Measurements from ENCODE around the gene CCDC122.
A peak's percentile ranks its signal among the peaks of the same experiment; 100 is the strongest.

CCDC122 gene

GRCh38 chr13:43865892-43866291, 13.6 kb downstream of the CCDC122 start:
- in situ Hi-C loops (cut with HindIII; ENCODE audit: low sequenced_read_pairs) = no loop called here
- no peak overlapping the region for H3K4me3 ChIP-seq (ENCODE audit: low read depth, low read length)
- DNase-seq (ENCODE audit: low read depth) = no peak
- TF ChIP-seq, protein P1, sequence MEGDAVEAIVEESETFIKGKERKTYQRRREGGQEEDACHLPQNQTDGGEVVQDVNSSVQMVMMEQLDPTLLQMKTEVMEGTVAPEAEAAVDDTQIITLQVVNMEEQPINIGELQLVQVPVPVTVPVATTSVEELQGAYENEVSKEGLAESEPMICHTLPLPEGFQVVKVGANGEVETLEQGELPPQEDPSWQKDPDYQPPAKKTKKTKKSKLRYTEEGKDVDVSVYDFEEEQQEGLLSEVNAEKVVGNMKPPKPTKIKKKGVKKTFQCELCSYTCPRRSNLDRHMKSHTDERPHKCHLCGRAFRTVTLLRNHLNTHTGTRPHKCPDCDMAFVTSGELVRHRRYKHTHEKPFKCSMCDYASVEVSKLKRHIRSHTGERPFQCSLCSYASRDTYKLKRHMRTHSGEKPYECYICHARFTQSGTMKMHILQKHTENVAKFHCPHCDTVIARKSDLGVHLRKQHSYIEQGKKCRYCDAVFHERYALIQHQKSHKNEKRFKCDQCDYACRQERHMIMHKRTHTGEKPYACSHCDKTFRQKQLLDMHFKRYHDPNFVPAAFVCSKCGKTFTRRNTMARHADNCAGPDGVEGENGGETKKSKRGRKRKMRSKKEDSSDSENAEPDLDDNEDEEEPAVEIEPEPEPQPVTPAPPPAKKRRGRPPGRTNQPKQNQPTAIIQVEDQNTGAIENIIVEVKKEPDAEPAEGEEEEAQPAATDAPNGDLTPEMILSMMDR (IDR thresholded peaks at IDR 0.05; ENCODE audit: low read depth, low read length, missing control alignments) = no peak

GRCh38 chr13:43864921-43865320, 14.6 kb downstream of the CCDC122 start:
- DNase-seq (ENCODE audit: low read depth) = no peak
- H3K4me3 ChIP-seq (ENCODE audit: low read depth, low read length) = no peak overlapping the region
- in situ Hi-C loops (cut with HindIII; ENCODE audit: low sequenced_read_pairs) = no loop called here
- TF ChIP-seq, protein P1 (IDR thresholded peaks at IDR 0.05; ENCODE audit: low read depth, low read length, missing control alignments) = no peak

DNA sequence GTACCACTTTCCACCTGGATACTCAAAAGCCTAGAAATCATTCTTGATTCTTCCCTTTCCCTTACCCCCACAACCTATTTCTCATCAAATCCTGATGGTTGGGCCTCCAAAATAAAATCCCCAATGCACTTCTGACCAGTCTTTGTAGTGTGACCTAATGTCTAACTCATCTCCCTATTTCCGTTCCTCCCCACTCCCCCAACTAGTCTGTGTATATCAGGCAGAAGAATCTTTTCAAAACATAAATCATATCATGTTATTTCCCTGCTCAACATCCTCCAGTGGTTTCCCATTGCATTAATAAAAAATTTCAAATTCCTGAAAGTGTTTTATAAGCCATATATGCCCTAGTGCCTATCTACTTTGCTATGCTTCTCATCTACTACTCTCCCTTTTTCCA, 17.7 kb downstream of the CCDC122 start:
- TF ChIP-seq, protein P1 (IDR thresholded peaks at IDR 0.05; ENCODE audit: low read depth, low read length, missing control alignments) = no peak
- in situ Hi-C loops (cut with HindIII; ENCODE audit: low sequenced_read_pairs) = no loop called here
- DNase-seq (ENCODE audit: low read depth) = no peak
- H3K4me3 ChIP-seq (ENCODE audit: low read depth, low read length) = no peak overlapping the region

DNA sequence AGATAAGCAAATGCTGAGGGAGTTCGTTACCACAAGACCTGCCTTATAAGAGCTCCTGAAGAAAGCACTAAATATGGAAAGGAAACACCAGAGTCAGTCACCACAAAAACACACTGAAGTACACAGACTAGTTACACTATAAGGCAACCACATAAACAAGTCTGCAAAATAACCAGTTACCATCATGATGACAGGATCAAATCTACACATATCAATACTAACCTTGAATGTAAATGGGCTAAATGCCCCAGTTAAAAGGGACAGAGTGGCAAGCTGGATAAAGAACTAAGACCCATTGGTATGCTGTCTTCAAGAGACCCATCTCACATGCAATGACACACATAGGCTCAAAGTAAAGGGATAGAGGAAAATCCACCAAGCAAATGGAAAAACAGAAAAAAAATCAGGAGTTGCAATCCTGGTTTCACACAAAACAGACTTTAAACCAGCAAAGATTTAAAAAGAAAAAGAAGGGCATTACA, 26.6 kb downstream of the CCDC122 start:
- TF ChIP-seq, protein P1 (IDR thresholded peaks at IDR 0.05; ENCODE audit: low read depth, low read length, missing control alignments) = no peak
- in situ Hi-C loops (cut with HindIII; ENCODE audit: low sequenced_read_pairs) = no loop called here
- no peak overlapping the region for H3K4me3 ChIP-seq (ENCODE audit: low read depth, low read length)
- no peak for DNase-seq (ENCODE audit: low read depth)

DNA sequence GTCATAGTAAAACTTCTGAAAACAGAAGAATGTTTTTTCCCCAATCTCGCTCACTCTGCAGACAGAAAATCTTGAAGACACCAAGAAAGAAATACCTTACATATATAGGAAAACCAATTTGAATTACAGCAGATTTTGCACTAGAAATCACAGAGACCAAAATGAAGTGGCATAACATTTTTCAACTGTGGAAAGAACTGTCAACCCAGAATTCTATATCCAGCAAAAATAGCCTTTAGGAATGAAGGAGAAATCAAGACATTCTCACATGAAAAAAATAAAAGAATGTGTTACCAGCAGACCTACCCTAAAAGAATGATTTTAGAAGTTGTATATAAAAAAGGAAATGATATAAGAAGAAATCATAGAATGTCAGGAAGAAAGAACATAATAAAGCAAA, 28.7 kb downstream of the CCDC122 start:
- H3K4me3 ChIP-seq (ENCODE audit: low read depth, low read length) = no peak overlapping the region
- no peak for DNase-seq (ENCODE audit: low read depth)
- TF ChIP-seq, protein P1 (IDR thresholded peaks at IDR 0.05; ENCODE audit: low read depth, low read length, missing control alignments) = no peak
- in situ Hi-C loops (cut with HindIII; ENCODE audit: low sequenced_read_pairs) = no loop called here

GRCh38 chr13:43848001-43848649, 31.4 kb downstream of the CCDC122 start:
- TF ChIP-seq, protein P1 (IDR thresholded peaks at IDR 0.05; ENCODE audit: low read depth, low read length, missing control alignments) = no peak
- in situ Hi-C loops (cut with HindIII; ENCODE audit: low sequenced_read_pairs) = no loop called here
- DNase-seq (ENCODE audit: low read depth) = peak; percentile 37
- H3K4me3 ChIP-seq (ENCODE audit: low read depth, low read length) = no peak overlapping the region
